ENCODE measurements around the gene KCTD11.

DNA sequence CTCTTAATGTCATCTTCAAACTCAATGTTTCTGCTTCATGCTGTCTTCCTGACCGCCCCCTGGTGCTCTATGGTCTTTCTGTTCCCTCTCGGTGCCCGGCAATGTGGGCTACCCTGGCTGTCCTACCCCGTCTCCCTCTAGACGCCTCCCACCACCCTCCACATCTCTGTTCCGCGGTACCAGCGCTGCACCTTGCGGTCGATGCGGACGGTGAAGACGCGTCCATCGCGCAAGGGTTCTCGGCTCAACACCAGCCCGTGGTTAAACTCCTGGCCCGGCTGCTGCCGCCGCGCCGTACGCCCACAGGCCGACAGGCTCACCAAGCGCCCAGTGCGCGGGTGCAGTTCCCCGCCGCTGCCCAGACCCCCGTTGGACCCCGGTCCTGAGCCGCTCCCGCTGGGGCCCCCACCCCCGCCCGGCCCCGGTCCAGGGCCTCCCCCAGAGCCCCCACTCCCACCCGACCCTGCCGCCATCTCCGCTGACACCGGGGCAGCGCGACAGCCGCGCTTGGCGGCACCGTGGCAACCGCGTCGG, 23.1 kb upstream of the KCTD11 start, which contains the start of gene NEURL4:
- TF ChIP-seq POLR2A (IDR thresholded peaks at IDR 0.05) (no peak), CTCF (IDR thresholded peaks at IDR 0.05 in 8 of 11, conservative IDR thresholded peaks at IDR 0.05 in 3 of 11) (no peak), POLR2AphosphoS5 (IDR thresholded peaks at IDR 0.05) (no peak)
